Stimulated activated CD8-positive, alpha-beta memory T cell treated with anti-CD3 and anti-CD28 coated beads, Interleukin-2, amount 100 ng/mL, for 1 hour (primary cell): ENCODE results near the gene PCDHGC3.

ENCODE experiments used
- DNase-seq, 2 donors: peaks; one replicate each; pipeline ENCODE4 v3.0.0-alpha.2; 2020; ENCODE audit warnings: low read depth in 2 of 2

The PCDHGC3 gene

GRCh38 chr5:141485321-141486055 is 9.7 kb downstream of the PCDHGC3 start:
- DNase-seq, result no peak

- no peak for DNase-seq
These were observed 10.3 kb downstream of the PCDHGC3 start for GRCh38 chr5:141486091-141486490.

- no peak for DNase-seq
These were observed 11.4 kb downstream of the PCDHGC3 start for GRCh38 chr5:141487131-141487530.

GRCh38 chr5:141488591-141489561 is 13.1 kb downstream of the PCDHGC3 start, which contains the start of gene PCDHGC5:
Gene PCDHGC5, plus strand, starts transcription at chr5:141489081. Its CDS starts 160 bp downstream, at chr5:141489241.
- DNase-seq, result no peak

GRCh38 chr5:141489841-141490240 is 14.1 kb downstream of the PCDHGC3 start:
- DNase-seq, result no peak

- DNase-seq, result no peak
These were observed 14.5 kb downstream of the PCDHGC3 start for GRCh38 chr5:141490271-141490670.

- no peak for DNase-seq
These were observed 15.0 kb downstream of the PCDHGC3 start for GRCh38 chr5:141490771-141491170.

- no peak for DNase-seq
These were observed 15.8 kb downstream of the PCDHGC3 start for GRCh38 chr5:141491323-141492167.

- DNase-seq, result no peak
These were observed 16.6 kb downstream of the PCDHGC3 start for GRCh38 chr5:141492168-141492885.

- DNase-seq, result no peak
These were observed 18.0 kb downstream of the PCDHGC3 start for GRCh38 chr5:141493500-141494422.

- no peak for DNase-seq
These were observed 19.1 kb downstream of the PCDHGC3 start for GRCh38 chr5:141494761-141495452.

GRCh38 chr5:141495453-141495811 is 19.7 kb downstream of the PCDHGC3 start:
- no peak for DNase-seq

GRCh38 chr5:141496038-141496437 is 20.3 kb downstream of the PCDHGC3 start:
- DNase-seq, result no peak

- no peak for DNase-seq
These were observed 26.0 kb downstream of the PCDHGC3 start for GRCh38 chr5:141501761-141502160.

GRCh38 chr5:141503681-141504080 is 27.9 kb downstream of the PCDHGC3 start:
- DNase-seq, result no peak

- no peak for DNase-seq
These were observed 28.4 kb downstream of the PCDHGC3 start for GRCh38 chr5:141504216-141504615.

- no peak for DNase-seq
These were observed 30.8 kb downstream of the PCDHGC3 start for GRCh38 chr5:141506381-141507155.

- no peak for DNase-seq
These were observed 31.8 kb downstream of the PCDHGC3 start for GRCh38 chr5:141507387-141508091.
